ENCODE data around the gene GALR3.

Gene GALR3

DNA sequence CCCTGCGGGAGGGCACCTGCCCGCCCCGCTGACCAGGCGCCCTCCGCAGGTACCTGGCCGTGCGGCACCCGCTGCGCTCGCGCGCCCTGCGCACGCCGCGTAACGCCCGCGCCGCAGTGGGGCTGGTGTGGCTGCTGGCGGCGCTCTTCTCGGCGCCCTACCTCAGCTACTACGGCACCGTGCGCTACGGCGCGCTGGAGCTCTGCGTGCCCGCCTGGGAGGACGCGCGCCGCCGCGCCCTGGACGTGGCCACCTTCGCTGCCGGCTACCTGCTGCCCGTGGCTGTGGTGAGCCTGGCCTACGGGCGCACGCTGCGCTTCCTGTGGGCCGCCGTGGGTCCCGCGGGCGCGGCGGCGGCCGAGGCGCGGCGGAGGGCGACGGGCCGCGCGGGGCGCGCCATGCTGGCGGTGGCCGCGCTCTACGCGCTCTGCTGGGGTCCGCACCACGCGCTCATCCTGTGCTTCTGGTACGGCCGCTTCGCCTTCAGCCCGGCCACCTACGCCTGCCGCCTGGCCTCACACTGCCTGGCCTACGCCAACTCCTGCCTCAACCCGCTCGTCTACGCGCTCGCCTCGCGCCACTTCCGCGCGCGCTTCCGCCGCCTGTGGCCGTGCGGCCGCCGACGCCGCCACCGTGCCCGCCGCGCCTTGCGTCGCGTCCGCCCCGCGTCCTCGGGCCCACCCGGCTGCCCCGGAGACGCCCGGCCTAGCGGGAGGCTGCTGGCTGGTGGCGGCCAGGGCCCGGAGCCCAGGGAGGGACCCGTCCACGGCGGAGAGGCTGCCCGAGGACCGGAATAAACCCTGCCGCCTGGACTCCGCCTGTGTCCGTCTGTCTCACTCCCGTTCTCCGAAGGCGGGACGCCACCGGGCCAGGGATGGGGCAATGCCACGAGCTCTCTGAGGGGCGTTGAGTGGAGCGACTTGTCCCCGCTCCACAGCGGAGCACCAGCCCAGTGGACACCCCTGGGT, 1.8 kb downstream of the GALR3 start:
- DNase-seq, result no peak

DNA sequence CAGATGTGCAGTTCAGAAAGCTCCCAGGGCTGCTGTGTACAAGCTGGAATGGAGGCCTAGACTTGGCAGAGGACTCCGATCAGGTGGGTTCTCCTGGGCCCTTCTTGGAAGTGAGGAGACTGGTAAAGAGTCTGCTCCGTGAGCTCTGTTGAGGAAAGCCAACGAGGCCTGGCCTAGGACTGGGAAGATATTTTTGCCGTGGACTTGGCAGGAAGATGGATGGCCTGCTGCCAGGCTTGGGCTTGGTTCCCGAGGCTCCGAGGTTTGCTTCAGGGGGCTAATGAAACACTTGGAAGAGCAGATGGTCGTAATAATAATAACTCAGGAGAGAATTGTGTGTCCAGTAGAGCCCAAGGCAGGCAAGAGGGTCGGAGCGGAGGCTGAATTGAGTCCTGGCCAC, 3.9 kb downstream of the GALR3 start:
- DNase-seq, result no peak

GRCh38 chr22:37830093-37830842, 7.1 kb downstream of the GALR3 start:
- no peak for DNase-seq

GRCh38 chr22:37831472-37831871, 8.3 kb downstream of the GALR3 start:
- no peak for DNase-seq

GRCh38 chr22:37832022-37832857, 9.1 kb downstream of the GALR3 start:
- DNase-seq, result no peak

DNA sequence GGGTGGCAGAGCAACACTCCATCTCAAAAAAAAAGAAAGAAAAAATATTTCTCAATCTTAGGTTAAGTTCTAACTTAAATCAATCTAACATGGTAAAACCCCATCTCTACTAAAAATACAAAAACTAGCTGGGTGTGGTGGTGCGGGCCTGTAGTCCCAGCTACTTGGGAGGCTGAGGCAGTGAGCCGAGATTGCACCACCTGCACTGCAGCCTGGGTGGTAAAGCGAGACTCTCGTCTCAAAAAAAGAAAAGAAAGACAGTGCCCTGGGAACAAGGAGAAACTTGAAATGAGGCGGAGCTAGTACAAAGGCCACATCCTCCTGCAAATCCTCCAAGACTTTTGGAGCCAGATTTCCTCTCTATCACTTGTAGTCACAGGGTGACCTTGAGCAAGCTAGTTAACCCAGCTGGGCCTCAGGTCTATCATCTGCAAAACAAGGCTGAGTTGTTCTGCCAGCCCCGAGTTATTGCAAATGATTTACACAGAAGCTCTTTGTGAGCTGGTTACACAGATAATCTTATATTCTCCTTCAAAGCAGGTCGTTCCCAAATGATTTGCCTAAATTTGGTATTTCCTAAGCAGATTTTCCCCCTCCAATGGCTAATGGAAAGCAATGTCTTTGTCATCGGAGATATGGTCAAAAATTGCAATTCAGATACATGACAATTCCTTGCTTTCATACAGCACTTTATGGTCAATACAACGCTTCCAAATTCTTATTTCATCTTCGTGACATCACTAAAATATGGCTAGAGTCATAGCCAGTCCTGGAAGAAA, 19.0 kb downstream of the GALR3 start:
- DNase-seq, result no peak

- DNase-seq, result no peak
Measured at GRCh38 chr22:37843741-37844089, 20.5 kb downstream of the GALR3 start.

- no peak for DNase-seq
Measured at GRCh38 chr22:37844904-37845329, 21.7 kb downstream of the GALR3 start.

DNA sequence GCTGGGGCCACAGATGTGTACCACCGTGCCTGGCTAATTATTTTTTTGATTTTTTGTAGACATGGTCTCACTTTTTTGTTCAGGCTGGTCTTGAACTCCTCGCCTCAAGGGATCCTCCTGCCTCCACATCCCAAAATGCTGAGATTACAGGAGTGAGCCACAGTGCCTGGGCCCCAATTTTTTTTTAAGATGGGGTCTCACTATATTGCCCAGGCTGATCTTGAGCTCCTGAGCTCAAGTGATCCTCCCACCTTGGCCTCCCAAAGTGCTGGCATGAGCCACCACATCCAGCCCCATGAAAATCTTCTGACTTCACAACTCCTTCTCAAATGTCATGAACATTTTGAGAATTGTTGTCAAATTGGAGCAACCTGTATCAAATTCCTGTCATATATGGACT, 23.3 kb downstream of the GALR3 start:
- no peak for DNase-seq

DNA sequence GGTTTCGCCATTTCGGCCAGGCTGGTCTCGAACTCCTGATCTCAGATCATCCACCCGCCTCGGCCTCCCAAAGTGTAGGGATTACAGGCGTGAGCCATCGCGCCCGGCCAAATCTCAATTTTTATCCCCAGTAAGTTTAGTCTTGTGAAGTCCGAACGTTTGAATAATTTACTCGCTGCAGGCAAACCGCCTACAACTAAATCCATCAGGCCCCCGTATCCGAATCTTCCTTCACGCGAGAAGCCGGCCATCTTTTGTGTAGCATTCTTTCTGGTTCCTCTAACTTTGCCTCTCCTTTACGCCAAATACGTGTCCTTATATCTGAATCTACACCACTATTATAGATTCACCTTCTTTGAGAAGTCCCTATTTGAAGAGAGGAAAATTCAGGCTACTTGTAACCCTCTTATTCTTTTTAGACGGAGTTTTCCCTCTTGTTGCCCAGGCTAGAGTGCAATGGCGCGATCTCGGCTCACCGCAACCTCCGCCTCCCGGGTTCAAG, 25.5 kb downstream of the GALR3 start:
- DNase-seq, result no peak

DNA sequence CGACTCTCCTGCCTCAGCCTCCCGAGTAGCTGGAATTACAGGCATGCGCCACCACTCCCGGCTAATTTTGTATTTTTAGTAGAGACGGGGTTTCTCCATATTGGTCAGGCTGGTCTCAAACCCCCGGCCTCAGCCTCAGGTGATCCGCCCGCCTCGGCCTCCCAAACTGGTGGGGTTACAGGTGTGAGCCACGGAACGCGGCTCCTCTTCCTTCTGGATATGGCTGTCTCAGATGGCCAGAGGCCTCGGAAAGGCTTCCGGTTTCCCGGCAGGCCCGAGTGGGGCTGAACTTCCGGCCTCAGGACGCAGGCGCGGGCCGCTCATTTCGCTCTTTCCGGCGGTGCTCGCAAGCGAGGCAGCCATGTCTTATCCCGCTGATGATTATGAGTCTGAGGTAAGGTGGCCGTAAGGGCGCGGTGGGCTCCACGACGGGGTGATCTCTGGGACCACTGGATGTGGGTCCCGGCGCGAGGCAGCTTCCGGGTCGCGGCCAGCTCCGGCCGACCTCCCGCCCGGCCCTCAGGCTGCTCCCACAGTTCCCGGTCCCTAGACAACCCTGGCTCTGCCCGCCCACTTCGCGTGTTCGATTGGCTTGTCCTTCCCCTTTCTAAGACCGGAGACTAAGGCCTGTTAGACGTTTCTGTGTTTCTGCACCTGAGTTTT, 26.0 kb downstream of the GALR3 start, which contains the start of gene EIF3L:
Gene EIF3L (plus strand): TSS at position 331 of the 663 bp plus-strand sequence. CDS start 31 bp downstream, at position 362.
- DNase-seq, result peak; percentile 67

GRCh38 chr22:37850801-37851200, 27.6 kb downstream of the GALR3 start:
- DNase-seq, result no peak

- DNase-seq, result no peak
Measured at GRCh38 chr22:37852418-37852817, 29.2 kb downstream of the GALR3 start.

GRCh38 chr22:37854946-37855345, 31.8 kb downstream of the GALR3 start:
- no peak for DNase-seq

- DNase-seq, result no peak
Measured at GRCh38 chr22:37855462-37855861, 32.3 kb downstream of the GALR3 start.

DNA sequence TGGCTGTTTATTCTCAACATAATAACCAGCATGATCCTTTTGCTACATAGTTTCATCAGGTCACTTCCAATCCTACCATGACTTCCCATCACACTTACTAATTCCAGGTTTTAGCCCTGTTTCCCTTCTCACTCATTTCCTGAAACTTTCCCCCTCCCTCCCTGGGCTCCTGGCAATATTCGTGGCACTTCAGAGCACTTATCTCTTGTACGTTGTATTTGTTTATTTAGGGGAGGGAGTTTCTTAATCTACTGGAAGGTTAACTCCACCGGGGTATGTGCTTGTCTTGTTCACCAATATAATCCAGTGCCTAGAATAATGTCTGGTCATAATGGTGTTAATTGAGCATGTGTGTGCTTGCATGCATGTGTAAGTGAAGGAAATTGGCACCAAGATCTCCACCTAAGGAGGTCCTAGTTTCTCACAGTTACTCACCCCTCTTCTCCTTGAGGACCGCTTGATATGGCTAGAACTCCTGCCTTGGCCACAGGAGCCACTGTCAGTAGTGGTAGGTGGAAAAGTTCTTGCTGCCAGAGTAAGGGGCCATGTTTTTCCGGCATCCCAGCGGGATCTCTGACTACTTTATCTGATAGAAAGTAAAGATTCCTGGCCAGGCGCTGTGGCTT, 37.7 kb downstream of the GALR3 start:
- DNase-seq, result no peak

- no peak for DNase-seq
Measured at GRCh38 chr22:37862570-37863325, 39.6 kb downstream of the GALR3 start.

GRCh38 chr22:37865510-37865909, 42.3 kb downstream of the GALR3 start:
- DNase-seq, result no peak

- DNase-seq, result no peak
Measured at GRCh38 chr22:37870273-37870672, 47.1 kb downstream of the GALR3 start.

All from GF-D8 (cell line).